Limb (tissue), 2 donors: ENCODE data around the gene COX7A2.

Experiments used
- DNase-seq, 2 donors: peaks; one replicate each; pipeline ENCODE4 v3.0.0-alpha.2; 2016; ENCODE audit errors: extremely low spot score in 2 of 2

COX7A2 gene

DNA sequence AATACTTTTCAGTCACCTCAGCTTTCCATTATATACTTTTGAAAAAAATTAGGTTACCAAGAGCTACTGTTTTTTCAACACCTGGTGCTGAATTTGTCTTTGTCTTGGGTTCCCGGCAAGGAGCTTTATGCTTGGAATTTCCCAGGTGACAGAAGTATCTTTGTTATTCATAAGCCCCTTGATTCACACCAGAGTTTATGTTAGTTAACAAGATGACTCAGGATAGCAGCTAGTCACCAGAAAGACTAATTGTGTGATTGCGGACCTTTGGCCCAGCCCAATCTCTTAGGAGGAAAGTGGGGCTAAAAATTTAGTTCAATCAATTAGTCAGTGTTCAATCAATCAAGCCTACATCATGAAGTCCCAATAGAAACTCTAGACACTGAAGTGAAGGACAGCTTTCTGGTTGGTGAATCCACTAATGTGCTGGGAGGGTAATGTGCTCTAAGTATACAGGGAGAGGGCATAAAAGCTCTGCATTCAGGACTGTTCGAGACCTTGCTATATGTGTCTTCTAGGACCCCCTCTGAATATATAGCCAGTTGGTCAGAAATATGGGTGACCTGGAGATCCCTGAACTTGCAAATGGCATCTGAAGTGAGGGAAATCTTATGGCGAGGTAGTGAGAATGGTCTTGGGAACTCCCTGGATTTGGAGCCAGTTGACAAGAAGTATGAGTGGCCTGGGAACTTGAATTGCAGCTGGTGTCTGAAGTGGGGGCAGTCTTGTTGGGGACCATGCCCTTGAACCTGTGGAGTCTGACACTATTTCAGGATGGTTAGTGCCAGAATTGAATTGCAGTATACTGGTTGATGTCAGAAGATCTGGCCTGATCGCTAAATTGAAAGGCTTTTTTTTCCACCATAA lies 24.8 kb upstream of the COX7A2 start:
- DNase-seq: no peak

DNA sequence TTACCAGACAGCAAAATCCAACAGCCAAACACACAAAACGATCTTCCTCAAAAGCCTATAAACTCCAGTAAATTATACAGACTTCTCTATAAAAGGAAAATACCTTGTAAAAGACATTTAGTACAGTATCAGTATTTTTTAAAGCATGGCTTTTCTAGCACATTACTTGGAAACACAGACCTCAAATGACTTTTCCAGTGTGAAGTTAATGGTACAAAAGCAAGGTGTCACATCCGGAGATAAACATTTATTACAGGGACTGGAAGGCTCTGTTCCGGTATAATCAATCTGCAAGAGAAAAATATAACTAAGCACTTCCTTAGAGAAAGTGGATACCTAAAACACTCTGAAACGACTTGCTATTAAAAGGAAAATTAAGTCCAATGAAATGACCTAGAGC lies 23.9 kb upstream of the COX7A2 start:
- DNase-seq: no peak

DNA sequence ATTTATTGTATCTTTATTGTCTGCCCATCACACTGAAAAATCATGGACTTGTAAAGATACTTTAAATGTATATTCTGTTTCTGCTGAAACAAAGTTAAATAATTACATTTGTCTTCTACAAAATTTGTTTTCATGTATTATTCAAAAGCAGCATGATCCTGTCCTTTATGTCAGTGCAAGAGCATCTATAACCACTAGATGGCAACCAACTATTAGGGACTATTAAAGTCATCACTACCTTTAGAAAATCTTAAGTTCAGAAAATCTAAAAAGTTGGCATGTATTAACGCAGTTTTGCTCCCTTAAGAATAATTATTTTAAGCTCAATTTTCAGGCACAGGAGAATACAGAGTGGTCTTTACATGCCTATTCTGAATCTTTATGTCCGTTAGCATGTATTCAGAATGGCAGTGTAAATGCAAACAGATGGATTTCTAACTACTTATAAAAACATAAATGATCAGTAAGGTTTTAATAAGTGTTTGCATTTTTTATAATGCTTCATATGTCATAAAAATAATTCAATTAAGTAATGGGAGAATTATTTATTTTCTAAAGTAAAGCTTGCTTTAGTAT lies 23.2 kb upstream of the COX7A2 start:
- peak in 1 of 2 donors; percentile 70 for DNase-seq

DNA sequence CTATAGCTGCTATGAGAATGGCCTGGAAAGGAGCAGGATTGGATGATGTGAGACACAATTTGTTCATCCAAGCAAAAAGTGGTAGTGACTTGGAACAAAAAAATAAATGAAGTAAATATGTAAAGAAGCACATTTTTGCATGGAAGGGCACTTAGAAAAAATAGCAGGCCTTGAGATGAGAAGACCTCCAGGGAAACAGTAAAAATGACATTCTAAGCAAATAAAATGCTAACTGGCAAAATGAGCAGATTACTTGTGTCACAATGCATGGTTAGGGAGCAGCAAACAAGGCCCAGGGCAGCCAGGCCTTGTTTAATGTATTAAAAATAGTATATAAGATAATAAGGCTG lies 19.8 kb upstream of the COX7A2 start:
- no peak for DNase-seq

DNA sequence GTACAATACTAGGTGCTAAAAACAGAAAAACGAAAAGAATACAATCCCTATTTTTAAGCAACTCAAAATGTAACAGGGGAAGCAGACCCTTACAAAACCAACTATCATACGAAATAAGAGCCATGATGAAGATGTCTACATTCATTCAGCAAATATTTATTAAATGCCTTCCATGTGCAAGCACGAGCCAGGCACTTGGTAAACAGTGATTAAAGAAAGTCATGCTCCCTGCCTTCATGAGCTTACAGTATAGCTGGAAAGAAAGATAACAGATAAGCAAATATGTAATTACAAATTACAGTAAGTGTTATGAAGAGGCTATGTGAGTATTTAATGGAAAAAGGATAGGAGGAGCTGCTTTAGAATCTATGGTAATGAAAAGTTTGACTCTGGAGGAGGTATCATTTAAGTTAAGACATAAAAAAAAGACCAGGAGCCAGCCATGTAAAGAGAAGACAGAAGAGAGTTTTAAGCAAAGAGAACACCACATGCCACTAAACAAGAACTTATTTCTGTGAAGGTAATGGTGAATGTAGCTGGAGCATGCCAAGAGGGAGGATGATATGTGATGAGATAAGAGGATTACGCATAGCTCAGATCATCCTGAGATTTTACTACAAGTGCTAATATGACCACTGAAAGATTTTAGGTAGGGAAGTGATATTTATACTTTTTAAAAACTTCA lies 19.3 kb upstream of the COX7A2 start:
- no peak for DNase-seq

DNA sequence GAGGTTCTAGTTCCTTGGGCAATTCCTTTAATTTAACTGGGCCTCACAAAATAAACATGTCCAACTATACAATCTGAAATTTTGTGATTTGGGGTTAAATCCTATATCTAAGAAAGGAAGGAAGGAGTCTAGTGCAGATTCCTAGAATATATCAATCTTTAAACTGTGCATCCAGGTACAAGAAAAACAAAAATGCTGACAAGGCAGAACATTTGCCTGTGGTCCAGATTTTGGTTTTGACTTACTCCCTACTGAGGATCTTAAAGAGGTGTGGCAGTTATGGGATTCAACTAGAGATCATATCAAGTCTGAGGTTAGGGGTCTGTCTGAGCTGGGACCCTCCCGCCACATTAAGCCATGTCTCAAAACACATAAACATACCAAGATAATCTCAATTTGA lies 17.7 kb upstream of the COX7A2 start:
- no peak for DNase-seq

DNA sequence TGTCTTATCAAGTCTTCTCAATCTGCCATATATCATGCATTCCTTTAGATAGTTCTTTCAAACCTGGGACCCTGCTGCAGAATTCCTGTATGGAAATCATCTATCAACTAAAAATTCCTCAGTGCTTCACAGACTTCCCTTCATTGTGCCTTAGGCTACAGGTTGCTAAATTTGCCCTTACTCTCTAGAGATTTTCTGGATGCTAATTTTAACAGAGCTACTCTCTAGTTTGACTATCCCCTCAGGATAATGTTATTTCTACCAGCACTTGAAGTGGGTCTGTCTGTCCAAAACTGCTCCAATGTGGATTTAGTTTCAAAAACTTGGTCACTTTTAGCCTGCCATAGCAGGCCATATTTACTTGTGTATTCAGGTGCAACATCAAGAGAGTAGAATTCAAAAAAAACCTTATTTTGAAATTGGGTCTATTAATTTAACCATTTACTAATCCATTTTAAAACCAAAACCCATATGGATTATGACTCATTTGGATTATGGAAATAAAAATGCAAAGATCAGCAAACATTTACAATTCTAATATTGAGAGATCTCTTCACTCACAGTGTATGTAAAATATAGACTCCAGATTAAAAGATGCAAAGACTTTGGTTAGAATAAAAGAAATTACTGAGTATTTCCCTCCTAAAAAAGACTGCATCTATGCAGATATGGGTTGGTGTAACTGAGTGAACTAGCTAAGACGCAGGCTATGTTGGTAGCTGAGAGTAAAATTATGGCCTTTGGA lies 13.9 kb upstream of the COX7A2 start:
- DNase-seq: no peak

DNA sequence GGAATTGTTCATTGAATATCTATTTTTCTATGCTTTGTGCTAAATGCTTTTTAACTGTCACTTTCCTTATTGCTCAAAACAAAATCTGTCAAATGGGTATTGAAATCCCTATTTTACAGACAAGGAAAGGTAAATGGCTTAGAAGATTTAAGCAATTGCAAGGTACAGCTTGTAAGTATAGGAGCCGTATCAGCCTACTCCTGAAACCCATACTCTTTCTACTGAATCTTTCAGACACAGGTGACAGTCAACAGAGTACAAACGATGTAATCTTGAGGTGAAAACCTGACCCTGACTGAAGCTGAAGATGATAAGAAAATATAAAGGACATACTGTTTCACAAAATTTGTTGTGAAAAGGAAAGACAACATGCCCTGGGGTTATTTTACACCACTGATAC lies 7.0 kb upstream of the COX7A2 start:
- no peak for DNase-seq

DNA sequence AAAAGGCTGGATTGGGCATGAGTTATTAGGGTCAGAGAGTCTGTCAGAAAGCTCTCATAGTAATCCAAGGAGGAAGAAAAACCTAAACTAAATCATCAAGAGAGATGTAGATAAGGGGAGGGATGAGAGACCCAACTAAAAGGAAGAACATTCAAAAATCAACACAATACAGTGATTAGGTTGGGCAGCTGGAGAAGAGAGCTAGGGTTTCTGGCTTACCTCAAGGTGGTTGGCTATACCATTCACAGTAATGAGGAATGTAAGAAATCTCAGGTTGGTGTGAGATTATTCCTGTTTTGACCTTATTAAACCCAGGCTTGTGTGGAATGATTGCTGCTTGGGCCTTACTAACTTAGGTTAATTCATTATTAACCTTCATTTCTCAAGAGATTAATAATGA lies 6.2 kb upstream of the COX7A2 start:
- no peak for DNase-seq

DNA sequence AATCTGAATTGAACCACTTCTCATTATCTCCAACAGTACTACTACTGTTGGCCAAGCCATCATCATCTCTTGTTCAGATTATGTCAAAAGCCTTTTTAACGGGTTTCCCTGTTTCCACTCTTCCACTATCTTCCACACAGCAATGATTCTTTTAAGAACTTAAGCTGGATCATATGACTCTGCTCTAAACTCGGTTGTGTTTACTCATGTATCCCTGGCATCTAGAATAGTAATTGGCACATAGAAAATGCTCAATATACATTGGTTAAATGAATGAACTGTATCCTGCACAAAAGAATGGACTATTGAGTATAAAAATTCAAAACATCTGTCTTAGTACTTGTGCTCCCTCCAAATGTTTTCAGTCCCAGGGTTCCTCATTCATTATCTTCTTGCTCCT lies 2.8 kb upstream of the COX7A2 start:
- no peak for DNase-seq

DNA sequence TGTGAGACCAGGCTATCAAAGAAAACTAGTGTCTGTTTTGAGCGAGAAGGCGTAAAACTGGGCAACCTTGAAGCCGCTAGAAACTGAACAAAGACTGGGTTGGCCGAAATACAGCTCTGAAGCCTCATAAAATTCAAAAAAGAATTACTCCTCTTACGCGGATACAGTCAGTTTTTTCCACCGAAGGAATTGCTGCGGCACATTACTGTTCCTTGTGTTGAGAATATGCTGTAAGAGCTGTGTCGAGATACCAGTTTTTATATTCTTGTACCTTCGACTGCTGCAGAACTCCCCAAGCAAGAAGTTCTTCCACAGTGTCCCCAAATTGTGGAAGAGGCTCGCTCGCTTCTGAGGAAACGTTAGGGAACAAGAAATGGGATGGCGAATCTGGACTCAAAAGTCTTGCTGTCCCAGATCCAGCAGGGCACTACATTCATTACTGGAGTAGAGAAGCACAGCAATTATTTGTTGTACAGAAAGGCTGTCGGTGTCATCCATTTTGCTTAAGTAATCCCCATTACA lies 523 bp upstream of the COX7A2 start:
- no peak for DNase-seq

DNA sequence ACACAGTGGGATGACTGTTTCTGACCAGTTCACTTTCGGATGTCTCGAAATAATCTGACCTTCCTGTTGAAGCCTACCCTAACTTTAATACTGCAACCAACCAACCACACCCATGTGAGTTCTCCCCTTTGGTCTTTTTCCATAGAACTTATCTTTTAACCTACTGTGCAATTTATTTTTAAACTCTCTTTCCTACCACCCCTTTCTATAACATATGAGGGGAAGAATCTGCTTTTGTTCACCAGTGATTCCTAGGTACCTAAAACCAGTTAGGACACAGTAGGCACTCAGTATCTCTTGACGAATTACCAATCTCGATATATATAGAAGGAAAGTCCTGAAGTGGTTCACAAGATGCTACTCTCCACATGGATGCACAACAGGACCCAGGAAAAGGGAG lies 7.0 kb downstream of the COX7A2 start:
- no peak for DNase-seq

DNA sequence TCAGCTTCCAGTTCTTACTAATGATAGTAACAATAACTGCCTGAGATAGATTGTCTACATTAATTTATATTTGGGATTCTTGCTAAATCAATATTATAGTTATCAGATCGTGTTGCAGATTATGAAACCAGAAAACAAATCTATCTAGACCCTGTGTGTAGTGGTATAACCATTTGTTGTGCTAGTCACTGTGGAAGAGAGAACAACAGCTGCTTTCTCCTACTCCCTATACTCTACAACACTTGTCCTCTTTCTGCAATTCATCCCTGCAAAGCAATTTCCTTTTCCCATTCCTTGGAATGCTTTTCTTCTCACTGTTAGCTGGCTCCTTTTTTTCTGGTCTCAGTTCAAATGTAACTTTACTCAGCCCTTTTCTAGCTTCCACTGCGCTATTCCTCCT lies 8.3 kb downstream of the COX7A2 start:
- DNase-seq: no peak

DNA sequence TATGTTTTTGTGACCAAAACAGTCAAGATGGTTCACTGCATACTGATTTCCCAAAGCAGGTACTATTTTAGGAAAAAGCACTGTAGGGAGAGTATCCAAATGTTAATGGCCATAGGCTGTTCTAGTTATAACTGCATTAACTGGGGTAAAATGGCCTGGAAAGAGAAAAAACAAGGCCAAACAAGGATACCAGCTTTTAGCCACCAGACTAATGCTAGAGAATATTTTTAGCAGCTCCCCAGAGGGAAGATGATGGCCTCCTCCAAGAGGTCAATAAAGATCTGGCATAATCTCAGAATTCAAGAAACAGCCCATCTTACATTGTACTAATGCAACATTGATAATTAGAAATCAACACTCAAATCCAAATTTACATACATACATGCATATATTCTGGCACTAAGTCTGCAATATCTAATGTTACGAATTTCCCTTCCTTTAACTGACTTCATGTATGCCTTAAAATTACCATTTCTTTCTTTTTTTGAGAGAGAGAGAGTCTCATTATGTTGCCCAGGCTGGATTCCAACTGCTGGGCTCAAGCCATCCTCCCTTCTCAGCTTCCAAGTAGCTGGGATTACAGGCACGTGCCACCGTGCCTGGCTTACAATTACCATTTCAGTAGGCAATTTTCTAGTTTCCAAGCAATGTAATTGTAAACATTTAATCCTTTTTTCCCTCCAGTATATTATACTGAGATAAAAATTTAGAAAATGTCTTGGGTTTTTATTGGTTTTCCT lies 9.3 kb downstream of the COX7A2 start:
- DNase-seq: no peak

DNA sequence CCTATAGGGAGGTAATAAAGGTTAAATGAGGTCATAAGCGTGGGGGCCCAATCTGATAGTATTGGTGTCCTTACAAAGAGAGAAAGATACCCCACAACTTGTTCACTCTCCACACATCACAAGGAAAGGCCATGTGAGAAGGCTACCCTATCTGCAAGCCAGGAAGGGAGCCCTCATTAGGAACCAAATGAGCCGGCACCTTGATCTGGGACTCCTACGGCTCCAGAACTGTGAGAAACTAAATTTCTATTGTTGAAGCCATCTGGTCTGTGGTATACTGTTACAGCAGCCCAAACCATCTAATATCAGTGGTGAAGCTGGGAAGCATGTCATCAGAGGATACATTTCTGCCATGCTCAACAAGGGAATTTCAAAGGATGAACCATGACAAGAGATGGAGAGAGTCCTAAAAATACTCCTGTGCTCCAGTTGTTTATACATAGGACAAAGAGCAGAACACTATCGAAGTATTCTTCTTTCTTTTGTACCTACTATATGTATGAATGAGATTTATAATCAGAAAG lies 10.4 kb downstream of the COX7A2 start:
- no peak for DNase-seq

DNA sequence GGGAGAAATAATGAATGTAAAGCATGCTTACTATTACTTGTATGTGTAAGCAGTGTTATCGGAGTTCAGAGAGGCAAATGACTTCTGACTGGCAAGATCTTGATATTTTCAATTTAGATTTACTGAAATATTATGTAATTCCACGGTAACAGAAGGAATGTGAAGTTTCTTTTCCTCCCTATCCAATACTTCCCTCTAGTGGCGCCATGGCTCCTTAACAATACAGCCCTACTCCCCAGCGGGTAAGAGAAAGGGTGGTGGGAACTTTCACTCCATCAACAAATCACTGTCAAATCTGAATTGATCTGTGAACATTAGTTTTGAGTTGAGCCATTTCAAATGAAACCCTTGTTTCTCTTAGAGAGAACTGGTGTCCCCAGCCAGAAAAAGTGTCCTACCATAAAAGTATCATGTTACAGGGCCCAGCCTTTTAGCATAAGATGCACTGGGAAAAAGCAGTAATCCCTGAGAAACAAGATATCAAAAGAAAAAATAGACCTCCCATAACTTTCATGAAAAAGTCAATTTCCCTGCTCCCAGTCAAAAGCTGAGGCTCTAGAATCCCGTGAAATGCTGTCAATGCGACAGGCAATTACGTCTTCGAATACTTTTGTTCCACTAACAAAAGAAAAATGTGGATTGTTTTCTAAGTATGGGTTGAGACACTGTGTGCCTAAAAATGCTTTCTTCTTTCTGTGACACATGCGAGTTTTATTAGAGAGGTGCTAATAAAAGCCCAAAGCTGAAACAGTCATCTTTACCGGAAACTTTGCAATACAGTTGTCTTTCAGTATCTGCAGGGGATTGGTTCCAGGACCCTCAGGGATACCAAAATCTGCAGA lies 12.9 kb downstream of the COX7A2 start:
- peak in 1 of 2 donors; percentile 50 for DNase-seq

DNA sequence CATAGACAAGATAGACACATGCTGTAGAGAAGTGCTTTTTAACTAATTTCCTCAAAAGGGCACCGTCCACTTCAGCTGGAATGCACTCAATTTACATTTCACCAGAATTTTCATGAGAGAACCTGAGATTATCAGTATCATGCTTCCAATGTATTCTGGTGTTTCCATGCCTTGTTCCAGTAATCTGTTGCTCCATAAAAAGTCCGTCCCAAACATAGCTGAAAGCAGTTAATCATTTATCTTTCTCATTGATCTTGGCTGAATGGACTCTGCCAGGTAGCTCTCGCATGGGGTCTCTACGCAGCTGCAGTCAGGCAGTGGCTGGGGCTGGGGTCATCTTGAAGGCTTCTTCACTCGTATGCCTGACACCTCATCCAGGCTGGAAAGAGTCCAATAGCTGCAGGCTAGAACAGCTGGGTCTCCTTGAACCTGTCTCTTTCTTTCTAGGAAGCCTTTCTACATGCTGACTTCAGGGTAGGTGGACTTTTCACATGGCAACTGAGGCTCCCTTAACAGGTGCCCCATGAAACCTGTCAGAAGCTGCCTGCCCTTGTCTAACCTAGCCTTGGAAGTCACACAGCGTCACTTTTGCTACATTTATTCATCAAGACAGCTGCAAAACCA lies 19.2 kb downstream of the COX7A2 start:
- no peak for DNase-seq

DNA sequence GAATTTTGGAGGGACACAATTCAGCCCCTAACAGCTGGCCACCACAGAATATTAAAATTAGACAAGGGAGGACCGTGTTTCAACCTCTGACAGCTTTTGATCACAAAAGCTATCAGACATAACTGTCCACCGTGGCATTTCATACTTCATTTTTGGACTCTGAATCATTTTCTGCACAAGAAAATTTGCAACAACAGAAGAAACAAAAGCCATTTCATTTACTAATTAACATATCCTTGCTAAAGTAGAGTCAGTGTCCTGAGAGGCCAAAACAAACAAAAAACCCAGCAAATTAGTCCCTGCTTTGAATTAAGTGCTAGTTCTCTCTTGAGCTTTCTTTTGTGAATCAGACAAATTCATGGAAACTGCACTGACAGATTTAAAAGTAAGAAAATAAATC lies 20.2 kb downstream of the COX7A2 start:
- no peak for DNase-seq

DNA sequence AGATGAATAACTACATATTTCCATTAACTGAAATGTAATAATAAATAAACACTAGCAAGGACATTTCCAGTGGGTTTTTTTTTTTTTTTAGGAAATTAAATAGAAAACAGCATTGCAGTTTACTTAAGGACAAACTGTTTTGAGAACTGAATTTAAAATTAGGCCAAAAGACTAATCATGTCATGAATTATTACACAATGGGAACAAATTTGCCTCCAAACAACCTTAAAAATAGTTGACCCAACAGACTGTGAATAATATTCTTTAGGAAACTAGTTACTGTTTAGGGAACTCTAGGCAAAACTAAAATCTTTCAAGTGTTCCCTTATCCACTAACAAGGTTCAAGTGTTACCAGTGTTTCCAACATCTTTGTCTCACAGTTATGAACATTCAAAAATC lies 21.3 kb downstream of the COX7A2 start:
- no peak for DNase-seq

DNA sequence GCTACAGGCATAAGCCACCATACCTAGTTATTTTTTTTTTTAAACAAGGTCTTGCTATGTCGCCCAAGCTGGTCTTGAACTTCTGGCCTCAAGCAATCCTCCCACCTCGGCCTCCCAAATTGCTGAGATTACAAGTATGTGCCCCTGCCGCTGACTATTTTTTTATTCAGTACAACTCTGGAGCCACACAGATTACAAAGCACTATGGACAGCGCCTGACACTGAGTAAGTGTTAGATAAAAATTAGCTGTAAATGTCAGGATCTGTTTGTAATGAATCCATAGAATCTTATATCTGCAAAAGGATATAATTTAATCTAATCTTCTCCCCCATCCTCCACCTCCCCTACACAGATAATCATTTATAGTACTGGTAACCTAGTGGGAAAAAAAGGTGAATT lies 22.5 kb downstream of the COX7A2 start:
- no peak for DNase-seq
